ENCODE results near the gene CT45A9.
"Not testable (repeated sequence)": the region's sequence is repeated elsewhere in the genome, so short reads cannot be mapped to it uniquely, and the experiment has no call there.

DNA sequence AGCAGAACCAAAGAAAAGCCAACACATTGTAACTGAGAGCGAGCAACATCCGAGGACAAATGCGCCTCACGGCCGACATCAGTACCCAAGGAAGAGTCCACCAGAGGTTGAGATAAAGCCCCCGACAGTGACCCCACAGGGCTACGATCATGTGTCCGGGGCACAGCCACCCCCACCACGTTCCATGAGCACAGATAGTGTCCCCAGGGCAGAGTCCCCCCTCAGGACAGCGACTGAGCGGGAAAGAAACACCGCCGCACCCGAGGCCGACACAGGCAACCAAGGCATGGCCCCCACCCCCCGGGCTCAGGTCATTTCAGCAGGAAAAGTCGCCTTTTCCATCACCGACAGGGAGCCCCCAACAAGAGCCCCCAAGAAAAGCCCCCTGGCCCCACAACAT lies 16.6 kb upstream of the CT45A9 start:
- not testable (repeated sequence) for TF ChIP-seq ZNF274 (IDR thresholded peaks at IDR 0.05; ENCODE audit: low read length); ZNF274 (tag by site-specific recombination; IDR thresholded peaks at IDR 0.05; ENCODE audit: borderline replicate concordance); ZNF335 (tag by site-specific recombination; conservative IDR thresholded peaks at IDR 0.05); ZNF24 (tag by site-specific recombination; IDR thresholded peaks at IDR 0.05); ZBTB20 (tag by site-specific recombination; IDR thresholded peaks at IDR 0.05)
- TF ChIP-seq, protein P1, sequence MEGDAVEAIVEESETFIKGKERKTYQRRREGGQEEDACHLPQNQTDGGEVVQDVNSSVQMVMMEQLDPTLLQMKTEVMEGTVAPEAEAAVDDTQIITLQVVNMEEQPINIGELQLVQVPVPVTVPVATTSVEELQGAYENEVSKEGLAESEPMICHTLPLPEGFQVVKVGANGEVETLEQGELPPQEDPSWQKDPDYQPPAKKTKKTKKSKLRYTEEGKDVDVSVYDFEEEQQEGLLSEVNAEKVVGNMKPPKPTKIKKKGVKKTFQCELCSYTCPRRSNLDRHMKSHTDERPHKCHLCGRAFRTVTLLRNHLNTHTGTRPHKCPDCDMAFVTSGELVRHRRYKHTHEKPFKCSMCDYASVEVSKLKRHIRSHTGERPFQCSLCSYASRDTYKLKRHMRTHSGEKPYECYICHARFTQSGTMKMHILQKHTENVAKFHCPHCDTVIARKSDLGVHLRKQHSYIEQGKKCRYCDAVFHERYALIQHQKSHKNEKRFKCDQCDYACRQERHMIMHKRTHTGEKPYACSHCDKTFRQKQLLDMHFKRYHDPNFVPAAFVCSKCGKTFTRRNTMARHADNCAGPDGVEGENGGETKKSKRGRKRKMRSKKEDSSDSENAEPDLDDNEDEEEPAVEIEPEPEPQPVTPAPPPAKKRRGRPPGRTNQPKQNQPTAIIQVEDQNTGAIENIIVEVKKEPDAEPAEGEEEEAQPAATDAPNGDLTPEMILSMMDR (tag by site-specific recombination; IDR thresholded peaks at IDR 0.05), result not testable (repeated sequence)

Measured in HEK293 (cell line).